H9 (cell line): ENCODE results near the gene IL31RA. TPM values are rescaled to one million over a fixed set of nuclear protein-coding genes. Genes with fewer than 3 reads are reported as not detected.

Experiments
- DNase-seq: peaks from one replicate; pipeline ENCODE4 v3.0.0-alpha.2; 2017
- H2AFZ ChIP-seq: one replicate; pipeline ENCODE4 v1.6.1; 2013; ENCODE audit warnings: mild to moderate bottlenecking, low read length, control low read depth, moderate library complexity
- H2AK5ac ChIP-seq: 2 replicates; pipeline ENCODE4 v1.6.1; 2013; ENCODE audit warnings: low read length, control low read depth, mixed read lengths; ENCODE audit not compliant: insufficient read length
- H2BK120ac ChIP-seq: one replicate; pipeline ENCODE4 v1.6.1; 2013; ENCODE audit warnings: low read depth, mild to moderate bottlenecking, low read length, control low read depth, inconsistent platforms; ENCODE audit not compliant: poor library complexity, severe bottlenecking
- H2BK12ac ChIP-seq: 2 replicates; pipeline ENCODE4 v1.6.1; 2013; ENCODE audit warnings: low read length, control low read depth, mixed read lengths, low read depth; ENCODE audit not compliant: insufficient read length
- H2BK15ac ChIP-seq: 2 replicates; pipeline ENCODE4 v1.6.1; 2013; ENCODE audit warnings: low read depth, low read length, control low read depth
- H2BK20ac ChIP-seq: one replicate; pipeline ENCODE4 v1.6.1; 2013; ENCODE audit warnings: low read depth, mild to moderate bottlenecking, low read length, control low read depth, inconsistent platforms; ENCODE audit not compliant: poor library complexity, severe bottlenecking
- H2BK5ac ChIP-seq: 2 replicates; pipeline ENCODE4 v1.6.1; 2013; ENCODE audit warnings: low read length, control low read depth, mixed read lengths; ENCODE audit not compliant: insufficient read length
- H3K14ac ChIP-seq: 2 replicates; pipeline ENCODE4 v1.6.1; 2013; ENCODE audit warnings: low read length, control low read depth; ENCODE audit not compliant: insufficient read depth
- H3K18ac ChIP-seq: 2 replicates; pipeline ENCODE4 v1.6.1; 2013; ENCODE audit warnings: low read depth, mild to moderate bottlenecking, mixed read lengths, low read length, control low read depth; ENCODE audit not compliant: insufficient read length
- H3K23ac ChIP-seq: 2 replicates; pipeline ENCODE4 v1.6.1; 2013; ENCODE audit warnings: low read length, control low read depth, mixed read lengths, low read depth; ENCODE audit not compliant: insufficient read length
- H3K23me2 ChIP-seq: 2 replicates; pipeline ENCODE4 v1.6.1; 2013; ENCODE audit warnings: low read depth, mild to moderate bottlenecking, mixed read lengths, low read length, control low read depth; ENCODE audit not compliant: insufficient read length, poor library complexity, severe bottlenecking
- H3K27ac ChIP-seq: 2 replicates; pipeline ENCODE4 v1.5.1; 2013; ENCODE audit warnings: low read length, control low read depth, mixed read lengths, low read depth; ENCODE audit not compliant: insufficient read length
- H3K27me3 ChIP-seq: 2 replicates; pipeline ENCODE4 v1.6.1; 2013; ENCODE audit warnings: low read length, control low read depth, inconsistent platforms; ENCODE audit not compliant: insufficient read depth
- H3K4ac ChIP-seq: 2 replicates; pipeline ENCODE4 v1.6.1; 2013; ENCODE audit warnings: low read depth, mild to moderate bottlenecking, control low read depth, inconsistent platforms, low read length, moderate library complexity
- H3K4me1 ChIP-seq: 2 replicates; pipeline ENCODE4 v1.6.1; 2013; ENCODE audit warnings: low read length, control low read depth, inconsistent platforms; ENCODE audit not compliant: insufficient read depth
- H3K4me2 ChIP-seq: 2 replicates; pipeline ENCODE4 v1.6.1; 2013; ENCODE audit warnings: low read length, control low read depth, mixed read lengths; ENCODE audit not compliant: insufficient read length, insufficient read depth
- H3K56ac ChIP-seq: 2 replicates; pipeline ENCODE4 v1.6.1; 2013; ENCODE audit warnings: low read depth, mild to moderate bottlenecking, mixed read lengths, low read length, control low read depth; ENCODE audit not compliant: insufficient read length
- H3K79me1 ChIP-seq: 2 replicates; pipeline ENCODE4 v1.6.1; 2013; ENCODE audit warnings: low read depth, mild to moderate bottlenecking, moderate library complexity, low read length, control low read depth, inconsistent platforms; ENCODE audit not compliant: insufficient read depth, poor library complexity, severe bottlenecking
- H3K79me2 ChIP-seq: 2 replicates; pipeline ENCODE4 v1.6.1; 2013; ENCODE audit warnings: low read length, control low read depth, inconsistent platforms; ENCODE audit not compliant: insufficient read depth
- H3K9ac ChIP-seq: 2 replicates; pipeline ENCODE4 v1.6.1; 2013; ENCODE audit warnings: low read length, control low read depth, mixed read lengths; ENCODE audit not compliant: insufficient read length; ENCODE audit errors: extremely low read depth
- H3K9me3 ChIP-seq: one replicate; pipeline ENCODE4 v1.6.1; 2013; ENCODE audit warnings: low read depth, low read length, inconsistent platforms; ENCODE audit not compliant: control insufficient read depth
- H3T11ph ChIP-seq: one replicate; pipeline ENCODE4 v1.6.1; 2013; ENCODE audit warnings: mild to moderate bottlenecking, low read length, control low read depth, inconsistent platforms
- H4K20me1 ChIP-seq: one replicate; pipeline ENCODE4 v1.6.1; 2013; ENCODE audit not compliant: control insufficient read depth, insufficient read length, insufficient read depth
- H4K5ac ChIP-seq: 2 replicates; pipeline ENCODE4 v1.6.1; 2013; ENCODE audit warnings: low read depth, mild to moderate bottlenecking, mixed read lengths, low read length, control low read depth; ENCODE audit not compliant: insufficient read length
- H4K8ac ChIP-seq: replicated peaks from 2 replicates; pipeline ENCODE4 v1.6.1; 2013; ENCODE audit warnings: low read length, control low read depth, mixed read lengths, low read depth; ENCODE audit not compliant: insufficient read length
- H4K91ac ChIP-seq: 2 replicates; pipeline ENCODE4 v1.6.1; 2013; ENCODE audit warnings: low read depth, mild to moderate bottlenecking, moderate library complexity, mixed read lengths, low read length, control low read depth; ENCODE audit not compliant: insufficient read length
- H3K27ac Mint-ChIP-seq, 3 experiments: 2 replicates in 2 of 3; 3 replicates in 1 of 3; pipeline ENCODE4 v1.8.0; 2020 to 2021; ENCODE audit warnings: mixed read lengths in 3 of 3, mild to moderate bottlenecking in 1 of 3, moderate library complexity in 1 of 3
- H3K27me3 Mint-ChIP-seq: 2 replicates; pipeline ENCODE4 v1.8.0; 2021; ENCODE audit warnings: low read depth, mild to moderate bottlenecking, moderate library complexity, mixed read lengths
- H3K36me3 Mint-ChIP-seq, 3 experiments: 2 replicates in 2 of 3; 3 replicates in 1 of 3; pipeline ENCODE4 v1.8.0; 2020 to 2021; ENCODE audit warnings: low read depth in 3 of 3, mixed read lengths in 3 of 3; ENCODE audit not compliant: insufficient read depth in 1 of 3
- H3K4me1 Mint-ChIP-seq, 2 experiments: 2 replicates each; pipeline ENCODE4 v1.8.0; 2020; ENCODE audit warnings: mixed read lengths in 2 of 2
- H3K4me3 Mint-ChIP-seq, 2 experiments: 2 replicates in 1 of 2; 3 replicates in 1 of 2; pipeline ENCODE4 v1.8.0; 2020 to 2021; ENCODE audit warnings: mild to moderate bottlenecking in 2 of 2, mixed read lengths in 2 of 2, moderate library complexity in 1 of 2
- H3K9me3 Mint-ChIP-seq, 2 experiments: 2 replicates in 1 of 2; 3 replicates in 1 of 2; pipeline ENCODE4 v1.8.0; 2020; ENCODE audit warnings: mild to moderate bottlenecking in 2 of 2, mixed read lengths in 2 of 2, moderate library complexity in 1 of 2
- CTCF ChIP-seq: fragments of 200-600 bp; sonication (generic); conservative IDR thresholded peaks from 3 replicates; pipeline ENCODE4 v1.8.0; 2021; ENCODE audit warnings: antibody characterized with exemption, mild to moderate bottlenecking
- WGBS: extraction: QIAGEN DNeasy Blood & Tissue Kit; methylation state at CpG from one replicate; pipeline ENCODE4 v1.1.7; 2013; ENCODE audit warnings: missing lambda C conversion rate, low lambda C conversion rate, mixed read lengths; ENCODE audit not compliant: insufficient read length; ENCODE audit errors: extremely low coverage; 5-methylcytosine and 5-hydroxymethylcytosine counted together
- total RNA-seq: library from RNA; stranded (reverse); gene quantifications from 2 replicates; pipeline ENCODE4 v1.2.1, GENCODE V29; 2021

IL31RA gene
- total RNA-seq, 1 experiment from 2014 or later = 0.11 TPM

GRCh38 chr5:55888205-55888604, 37.0 kb downstream of the IL31RA start:
- Histone ChIP-seq H2BK5ac (no peak overlapping the region), H2BK12ac (no peak overlapping the region), H4K20me1 (no peaks in the 10 kb centered on the region), H3K23me2 (no peaks in the 10 kb centered on the region), H2BK20ac (peak overlapping the region; percentile 64), H4K5ac (no peak overlapping the region), H3K4me1 (no peaks in the 10 kb centered on the region), H3K18ac (no peak overlapping the region), H3K79me1 (no peaks in the 10 kb centered on the region), H3K27ac (no peak overlapping the region), H4K8ac (no peak overlapping the region), H3T11ph (no peak overlapping the region), H3K23ac (no peak overlapping the region), H2AK5ac (no peak overlapping the region), H3K9me3 (no peaks in the 10 kb centered on the region), H3K4me2 (no peak overlapping the region), H2BK120ac (no peak overlapping the region), H3K4ac (no peak overlapping the region), H2AFZ (no peak overlapping the region), H3K79me2 (no peaks in the 10 kb centered on the region), H3K56ac (no peak overlapping the region), H3K9ac (no peak overlapping the region), H3K27me3 (no peaks in the 10 kb centered on the region), H3K14ac (no peak overlapping the region), H2BK15ac (no peak overlapping the region), H4K91ac (no peak overlapping the region)
- no peak for TF ChIP-seq CTCF
- Mint-ChIP-seq H3K27me3 (no peaks in the 10 kb centered on the region), H3K4me3 (no peak overlapping the region), H3K4me1 (no peaks in the 10 kb centered on the region; a peak in 1 of 4 replicates), H3K27ac (peak overlapping the region in 2 of 3 experiments; percentile 11 to 71; a peak in 1 of 7 replicates), H3K36me3 (peaks cover 0 to 4% (median 0%) of the 10 kb centered on the region in 3 experiments; a peak in 3 of 7 replicates), H3K9me3 (peaks cover 0 to 2% of the 10 kb centered on the region in 2 experiments; a peak in 2 of 5 replicates)
- WGBS = no CpG with 5 or more reads among the region's 5 CpGs
- DNase-seq = no peak
